SW480 (cell line): ENCODE results near the gene TXK.

ENCODE experiments used
- DNase-seq: peaks from one replicate; pipeline ENCODE4 v3.0.0-alpha.2; 2016; ENCODE audit warnings: low spot score

Gene TXK

DNA sequence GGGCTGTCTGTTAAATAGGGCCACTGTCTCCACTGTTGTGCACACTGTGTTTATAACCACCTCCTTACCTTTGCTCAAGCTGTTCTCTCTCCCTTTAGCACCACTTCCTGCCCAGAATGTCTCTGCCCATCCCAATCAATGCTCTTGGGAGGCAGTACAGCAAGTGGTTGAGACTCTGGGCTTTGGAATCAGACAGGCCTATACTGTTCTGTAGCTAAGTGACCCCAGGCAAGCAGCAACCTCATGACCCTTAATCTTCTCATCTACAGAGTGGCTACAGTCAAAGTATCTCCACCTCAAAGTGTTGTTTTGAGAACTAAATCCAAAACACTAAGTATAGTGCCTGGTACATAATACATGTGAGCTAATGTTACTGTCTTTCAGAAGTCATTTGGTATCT is 3.8 kb upstream of the TXK start:
- no peak for DNase-seq

DNA sequence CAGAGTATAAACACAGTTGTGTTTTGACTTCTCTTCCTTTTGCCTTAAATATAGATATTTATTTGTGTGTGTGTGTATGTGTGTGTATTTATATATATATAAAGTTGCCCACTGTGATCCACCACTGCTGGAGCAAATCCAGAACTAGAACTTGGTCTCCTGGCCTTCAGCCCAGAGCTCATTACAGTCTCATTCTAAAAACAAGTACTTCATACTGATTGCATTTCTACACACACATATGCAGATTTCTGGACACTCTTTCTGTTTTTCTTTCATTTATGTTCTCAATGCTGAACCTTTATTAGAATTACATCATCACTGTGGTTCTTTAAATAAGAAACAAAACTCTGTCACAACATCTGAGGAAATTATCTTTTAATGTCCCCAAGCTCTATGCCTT is 381 bp downstream of the TXK start:
- no peak for DNase-seq

DNA sequence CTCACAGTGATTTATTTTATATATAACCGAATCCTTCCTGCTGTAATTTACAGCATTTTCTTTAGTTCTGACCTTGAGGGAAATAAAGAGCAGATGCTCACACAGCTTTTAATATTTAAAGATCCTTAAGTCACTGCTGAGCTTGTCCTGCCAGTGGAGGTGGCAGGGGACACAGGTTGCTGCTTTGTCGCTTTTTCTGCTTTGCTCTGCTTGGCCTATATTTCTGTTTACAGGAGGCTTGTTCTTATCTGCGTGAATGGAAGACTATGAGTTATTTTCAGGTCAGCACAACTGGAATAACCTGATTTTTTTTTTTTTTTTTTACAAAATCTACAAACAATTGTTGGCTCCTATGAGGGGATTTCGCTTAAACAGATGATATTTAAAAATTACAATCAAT is 2.3 kb downstream of the TXK start:
- DNase-seq, result no peak

DNA sequence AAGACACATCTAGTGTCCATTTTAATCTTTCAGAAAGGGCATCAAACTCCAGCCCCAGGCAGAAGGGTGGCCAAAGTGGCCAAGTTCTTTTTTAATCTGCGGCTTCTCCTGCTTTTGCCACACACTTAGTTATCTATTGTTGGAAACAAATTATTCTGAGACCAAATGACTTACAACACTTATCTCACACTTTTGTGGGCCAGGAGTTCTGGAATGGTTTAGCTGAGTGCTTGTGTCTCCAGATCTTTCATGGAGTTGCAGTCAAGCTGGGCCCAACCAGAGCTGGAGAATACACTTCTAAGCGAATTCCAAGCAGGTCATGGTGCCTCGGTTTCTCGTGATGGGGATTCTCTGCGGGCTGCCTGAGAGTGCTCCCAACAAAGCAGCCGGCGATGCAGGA is 4.0 kb downstream of the TXK start:
- no peak for DNase-seq

DNA sequence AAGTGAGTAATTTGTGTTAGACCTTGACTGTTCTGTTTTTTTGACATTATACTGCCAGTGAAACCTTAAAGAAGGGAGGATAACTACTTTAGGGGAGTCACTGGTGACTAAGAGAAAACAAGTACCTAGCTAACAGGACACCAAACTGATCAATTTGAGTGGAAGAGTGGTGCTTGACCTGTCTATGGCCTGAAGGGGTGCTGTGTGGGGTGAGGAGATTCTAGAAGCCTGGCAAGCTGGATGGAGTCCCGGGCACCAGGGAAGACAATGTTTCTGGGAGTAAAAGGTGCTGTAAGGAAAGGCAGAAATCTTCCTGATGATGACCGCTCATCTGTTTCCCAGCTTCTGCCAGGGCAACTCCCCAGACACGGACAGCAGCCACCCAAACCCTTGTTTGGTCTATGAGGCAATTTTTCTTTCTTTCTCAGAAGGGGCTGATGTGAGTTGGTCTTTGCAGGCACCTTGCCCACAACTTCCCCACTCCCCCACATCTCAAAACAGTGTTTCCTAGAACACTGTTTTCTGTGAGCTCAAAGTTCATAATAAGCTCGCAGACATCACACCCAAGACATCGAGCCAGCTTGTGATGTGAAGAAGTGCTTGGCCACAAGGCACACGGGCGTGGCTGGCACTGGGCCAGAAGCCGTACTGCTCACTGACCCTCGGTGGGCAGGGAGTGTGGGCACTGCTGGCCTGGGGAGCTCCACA is 4.6 kb downstream of the TXK start:
- DNase-seq, result no peak

DNA sequence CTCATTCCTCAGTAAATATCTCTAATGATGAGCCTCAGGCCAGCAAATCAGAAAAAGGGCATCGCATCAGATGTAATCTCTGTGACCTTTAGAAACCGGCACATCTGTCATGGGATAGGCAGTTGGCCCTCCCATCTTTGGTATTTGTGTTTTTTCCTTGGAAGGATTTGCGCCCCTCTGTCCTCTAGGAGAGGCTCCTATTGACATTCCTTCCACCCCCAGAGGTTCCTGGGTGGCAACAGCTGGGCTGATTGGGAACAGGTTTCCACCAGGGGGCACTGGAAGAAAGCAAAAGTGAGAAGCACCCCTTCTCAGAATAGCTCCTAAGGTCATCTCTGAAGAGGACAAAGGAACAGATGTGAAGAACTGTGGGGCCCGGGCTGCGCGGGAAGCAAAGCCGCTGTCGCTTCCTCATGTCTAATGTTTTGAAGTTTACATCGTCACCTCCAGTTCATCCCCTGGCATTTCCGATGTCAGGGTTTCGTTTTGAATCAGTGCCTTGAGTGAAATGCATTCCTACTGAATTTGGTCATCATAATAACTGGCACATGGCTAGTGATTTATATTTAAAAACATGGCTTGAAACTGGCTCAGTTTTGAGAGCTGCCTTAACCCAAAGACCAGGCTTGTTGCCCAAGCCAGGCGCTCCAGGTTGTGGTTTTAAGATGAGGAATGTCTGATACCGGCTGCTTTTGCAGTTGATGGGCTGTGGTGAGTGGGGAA is 6.2 kb downstream of the TXK start:
- peak; percentile 83 for DNase-seq

DNA sequence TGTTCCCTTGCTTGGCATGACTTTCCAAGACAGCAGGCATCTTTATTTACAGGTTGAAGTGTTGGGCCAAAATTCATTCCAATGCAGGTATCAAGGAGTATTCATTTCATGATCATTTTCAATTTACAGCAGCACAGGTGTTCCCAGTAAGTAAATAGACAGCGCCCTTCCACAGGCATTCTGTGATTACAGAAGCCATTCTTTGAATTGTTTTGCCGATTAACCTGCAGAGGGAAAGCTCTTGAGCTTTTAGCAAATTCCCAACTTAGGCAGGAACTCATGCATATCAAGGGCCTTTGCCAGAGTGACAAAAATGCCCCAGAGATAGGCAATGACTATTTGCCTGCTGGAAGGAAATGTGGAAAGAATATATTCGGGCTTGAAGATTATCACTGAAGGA is 6.8 kb downstream of the TXK start:
- no peak for DNase-seq

DNA sequence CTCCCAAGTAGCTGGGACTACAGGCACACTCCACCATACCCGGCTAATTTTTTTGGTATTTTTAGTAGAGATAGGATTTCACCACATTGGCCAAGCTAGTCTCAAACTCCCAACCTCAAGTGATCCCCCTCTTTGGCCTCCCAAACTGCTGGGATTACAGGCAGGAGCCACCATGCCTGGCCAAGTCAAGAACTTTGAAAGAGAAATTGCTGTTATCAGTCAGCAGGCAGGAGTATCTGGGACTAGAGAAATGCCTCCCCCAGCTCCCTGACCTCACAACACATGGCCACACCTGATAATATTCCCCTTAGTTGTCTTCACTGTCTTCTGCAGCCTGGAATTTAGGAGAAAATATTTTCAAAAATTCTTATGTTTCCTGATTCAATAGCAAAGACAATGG is 7.4 kb downstream of the TXK start:
- DNase-seq, result no peak

DNA sequence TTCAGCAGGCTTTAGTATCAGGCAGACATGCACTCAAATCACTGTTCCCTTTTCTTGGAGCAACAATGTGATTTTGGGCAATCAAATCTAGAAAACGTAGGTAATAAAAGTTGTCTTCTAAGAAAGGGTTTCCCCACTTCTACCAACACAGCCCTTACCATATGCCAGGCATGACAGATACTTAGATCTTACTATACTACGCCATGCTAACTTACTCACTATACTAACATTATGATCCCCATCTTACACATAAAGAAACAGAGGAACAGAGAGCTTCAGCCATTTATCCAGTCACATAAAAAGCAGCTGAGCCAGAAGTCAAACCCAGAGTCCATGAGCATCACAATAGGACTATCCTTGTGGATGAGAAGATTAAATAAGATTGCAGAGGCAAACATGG is 9.2 kb downstream of the TXK start:
- DNase-seq, result no peak

DNA sequence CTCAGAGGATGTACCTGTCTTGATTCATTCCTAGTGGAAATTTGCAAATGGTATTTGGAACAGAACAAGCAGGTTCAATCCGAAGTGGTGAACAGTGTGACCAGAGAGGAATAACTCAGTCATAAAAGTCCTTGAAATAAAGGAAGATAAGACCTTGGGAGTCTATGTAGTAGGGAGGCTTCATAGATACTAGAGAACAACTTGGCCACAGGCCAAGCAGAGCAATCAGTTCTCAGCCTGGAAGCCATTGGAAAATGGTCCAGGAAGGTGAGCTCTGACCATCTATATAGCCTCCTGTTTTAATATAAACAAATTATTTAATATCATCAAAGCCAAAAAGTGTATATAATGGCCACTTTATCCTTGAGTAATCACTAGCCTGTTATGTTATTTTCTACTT is 11.3 kb downstream of the TXK start:
- DNase-seq, result no peak

DNA sequence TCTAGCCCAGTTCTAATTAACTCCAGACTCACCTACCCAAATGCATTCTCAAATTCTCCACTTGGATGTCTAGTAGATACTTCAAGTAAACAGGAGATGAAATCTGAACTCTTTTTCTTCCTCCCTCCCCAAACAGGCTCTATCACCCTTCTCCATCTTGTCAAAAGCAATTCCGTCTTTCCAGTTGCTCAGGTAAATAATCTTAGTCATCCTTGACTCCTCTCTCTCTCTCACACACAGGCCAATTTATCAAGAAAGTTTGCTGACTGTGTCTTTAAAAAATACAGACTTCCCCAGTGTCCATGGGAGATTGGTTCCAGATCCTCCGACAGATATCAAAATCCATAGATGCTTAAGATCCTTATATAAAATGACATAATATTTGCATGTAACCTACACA is 12.9 kb downstream of the TXK start:
- DNase-seq, result no peak

DNA sequence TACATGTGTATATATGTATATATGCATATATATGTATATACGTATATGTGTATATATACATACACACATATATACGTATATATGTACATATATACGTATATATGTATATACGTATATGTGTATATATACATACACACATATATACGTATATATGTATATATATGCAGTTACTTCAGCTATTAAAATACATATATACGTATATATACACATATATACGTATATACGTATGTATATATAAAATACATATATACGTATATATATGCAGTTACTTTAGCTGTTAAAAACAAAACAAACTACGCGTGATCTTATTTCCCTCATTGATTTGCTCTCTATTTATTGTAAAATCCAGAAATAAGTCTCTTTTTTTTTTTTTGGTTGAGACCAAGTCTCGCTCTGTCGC is 13.9 kb downstream of the TXK start:
- DNase-seq, result no peak

DNA sequence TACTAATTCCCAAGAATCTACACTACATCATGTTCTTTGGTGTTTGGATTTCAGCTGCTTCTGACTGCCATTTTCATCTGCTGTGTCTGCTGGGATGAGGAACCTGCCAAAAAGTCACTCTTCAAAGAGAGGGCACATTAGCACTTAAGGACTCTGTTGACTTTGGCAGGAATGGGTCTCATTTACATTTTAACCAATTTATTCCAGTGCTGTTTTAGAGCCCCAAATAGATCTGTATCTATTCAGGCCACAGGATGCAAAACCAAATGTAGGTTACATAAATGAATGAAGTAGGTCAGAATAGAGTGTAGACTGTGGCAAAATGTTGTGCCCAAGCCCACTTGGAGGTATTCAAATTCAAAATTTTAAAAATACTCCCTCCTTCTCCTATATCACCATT is 14.4 kb downstream of the TXK start:
- DNase-seq, result no peak

DNA sequence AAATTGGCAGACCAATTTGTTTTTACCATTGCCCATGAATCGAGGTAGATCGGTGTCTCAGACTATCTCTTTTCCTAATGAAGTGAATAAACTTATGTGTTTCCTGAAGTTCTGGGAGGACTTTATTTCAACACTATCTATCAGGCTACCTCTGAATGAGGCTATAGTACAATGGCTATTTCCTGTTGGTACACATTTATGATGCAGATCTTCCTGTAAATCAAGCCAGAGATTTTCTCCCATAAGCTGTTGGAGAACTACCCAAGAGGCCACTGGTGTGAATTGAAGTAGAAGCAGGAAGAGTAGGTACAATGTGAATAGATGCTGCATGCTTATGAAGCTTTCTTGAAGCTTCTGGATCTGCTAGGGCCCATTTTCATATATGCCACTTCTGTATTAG is 16.0 kb downstream of the TXK start:
- DNase-seq, result no peak

DNA sequence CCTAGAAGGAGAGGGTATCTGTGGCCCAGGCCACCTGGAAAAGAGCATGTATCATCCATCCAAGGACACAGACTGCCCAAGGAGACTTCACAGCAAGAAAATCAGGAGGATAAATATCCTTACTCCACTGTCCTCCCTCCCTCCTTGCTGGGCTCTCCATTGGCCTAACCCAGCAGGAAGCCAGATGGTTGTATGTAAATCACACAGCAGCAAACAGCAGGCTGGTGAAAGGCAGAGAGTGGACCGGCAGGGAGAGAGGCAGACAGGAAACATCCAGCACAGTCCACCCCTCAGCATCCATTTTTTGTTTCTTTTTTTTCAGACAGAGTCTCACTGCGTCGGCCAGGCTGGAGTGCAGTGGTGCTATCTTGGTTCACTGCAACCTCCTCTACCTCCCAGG is 17.5 kb downstream of the TXK start:
- no peak for DNase-seq

DNA sequence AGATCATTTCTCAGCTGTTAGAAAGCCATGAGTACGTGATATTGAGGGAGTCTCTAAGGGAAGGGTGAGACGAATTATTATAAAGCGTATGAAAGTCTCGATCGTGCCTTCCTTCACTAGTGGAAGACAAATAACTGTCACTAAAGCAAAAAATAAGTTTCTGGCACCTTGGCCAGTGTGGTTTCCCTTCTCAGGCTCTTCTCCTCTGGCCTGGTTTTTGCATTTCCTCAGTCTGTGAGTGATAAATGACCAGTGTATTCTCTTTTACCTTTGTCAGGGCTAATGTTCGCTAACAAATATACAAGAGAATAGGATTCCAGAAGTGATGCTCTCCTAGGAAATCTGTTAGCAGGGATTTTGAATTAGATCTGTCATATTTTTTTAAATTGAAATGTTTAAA is 19.6 kb downstream of the TXK start:
- no peak for DNase-seq

DNA sequence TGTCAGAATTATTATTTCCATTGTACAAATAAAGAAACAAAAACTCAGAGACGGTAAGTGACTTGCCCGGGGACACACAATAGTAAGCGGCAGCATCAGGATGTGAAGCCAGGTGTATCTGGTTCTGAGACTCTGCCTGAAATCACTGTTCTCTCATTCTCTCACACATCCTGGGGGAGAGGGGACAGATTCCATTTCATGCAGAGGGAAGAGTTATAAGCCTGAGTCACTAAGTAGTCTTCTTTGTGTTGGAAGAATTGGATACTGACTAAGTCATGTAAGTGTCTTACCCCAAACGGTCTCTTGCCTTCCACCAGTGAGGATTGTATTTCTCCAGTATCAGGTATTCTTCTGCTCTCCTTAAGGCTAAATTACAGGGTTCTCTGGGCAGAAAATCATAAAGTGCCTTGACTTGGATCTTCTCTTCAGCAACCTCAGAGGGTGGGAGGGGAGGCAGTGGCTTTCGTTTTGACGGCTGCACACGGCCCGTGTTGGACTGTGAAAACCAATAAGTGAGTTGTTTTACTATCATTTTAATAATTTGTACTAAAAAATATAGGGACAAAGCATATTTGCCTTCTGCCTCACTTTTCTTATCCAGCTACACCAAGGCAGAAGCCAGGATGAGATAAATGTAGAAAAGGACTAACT is 21.9 kb downstream of the TXK start:
- no peak for DNase-seq

DNA sequence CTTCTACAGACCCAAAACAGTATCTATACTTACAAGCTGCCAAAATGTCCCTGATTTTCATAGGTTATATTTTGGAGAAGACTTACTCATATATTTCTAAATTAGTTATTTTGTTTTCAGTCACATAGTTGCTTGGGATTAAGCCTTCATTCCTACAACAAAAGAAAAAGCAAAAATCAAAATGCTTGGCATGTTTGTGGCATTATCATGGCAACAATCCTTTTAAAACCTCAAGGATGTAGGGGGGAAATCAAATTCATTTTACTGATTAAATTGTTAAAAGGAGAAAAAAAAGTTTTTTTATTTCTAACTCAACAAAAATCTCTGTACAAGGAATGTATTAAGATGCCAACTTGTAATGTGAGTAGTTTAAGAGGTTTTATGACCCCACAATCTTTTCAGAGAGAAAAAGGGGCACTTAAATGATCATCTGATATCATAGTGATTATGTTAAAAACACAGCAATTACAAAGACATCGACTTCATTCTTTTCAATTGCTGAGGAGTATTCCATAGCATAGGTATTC is 23.5 kb downstream of the TXK start:
- no peak for DNase-seq

DNA sequence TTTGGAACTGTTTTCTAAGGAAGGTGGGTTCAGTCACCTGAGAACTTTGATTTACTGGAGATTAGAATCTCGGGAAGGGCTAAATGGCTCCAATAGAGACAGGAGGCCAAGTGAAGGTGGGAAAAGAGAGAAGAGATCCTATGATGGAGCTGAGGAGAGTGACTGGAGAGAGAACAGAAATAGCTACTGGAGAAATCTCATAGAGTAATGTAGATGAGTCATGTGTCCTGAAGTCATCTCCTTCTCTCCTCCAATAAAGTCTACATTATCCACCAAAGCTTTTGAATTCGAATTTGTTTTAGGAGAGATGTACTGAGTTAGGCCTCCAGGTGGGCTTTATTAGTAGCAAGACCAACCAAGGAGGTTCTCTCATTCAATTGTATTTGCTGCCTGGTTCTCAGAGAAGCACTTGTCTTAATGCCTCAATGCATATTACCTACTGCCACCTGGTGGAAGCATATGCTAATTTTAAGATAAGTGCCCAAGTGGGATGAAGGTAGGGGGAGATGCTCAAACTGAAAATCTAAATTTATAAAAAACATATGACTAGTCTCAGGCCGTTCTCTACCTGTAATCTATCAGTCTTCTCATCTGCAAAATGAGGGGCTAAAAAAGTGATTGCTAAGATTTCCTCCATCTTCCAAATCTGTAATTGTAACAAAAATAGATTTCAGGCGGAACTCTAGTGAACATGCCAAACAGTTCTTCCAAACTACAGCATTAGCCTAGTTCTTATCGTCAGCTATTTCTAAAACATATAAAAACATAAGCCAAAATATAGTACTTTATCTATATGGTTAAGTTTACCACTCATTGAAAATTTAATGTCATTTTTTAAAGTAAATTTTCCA is 24.4 kb downstream of the TXK start:
- peak; percentile 42 for DNase-seq

DNA sequence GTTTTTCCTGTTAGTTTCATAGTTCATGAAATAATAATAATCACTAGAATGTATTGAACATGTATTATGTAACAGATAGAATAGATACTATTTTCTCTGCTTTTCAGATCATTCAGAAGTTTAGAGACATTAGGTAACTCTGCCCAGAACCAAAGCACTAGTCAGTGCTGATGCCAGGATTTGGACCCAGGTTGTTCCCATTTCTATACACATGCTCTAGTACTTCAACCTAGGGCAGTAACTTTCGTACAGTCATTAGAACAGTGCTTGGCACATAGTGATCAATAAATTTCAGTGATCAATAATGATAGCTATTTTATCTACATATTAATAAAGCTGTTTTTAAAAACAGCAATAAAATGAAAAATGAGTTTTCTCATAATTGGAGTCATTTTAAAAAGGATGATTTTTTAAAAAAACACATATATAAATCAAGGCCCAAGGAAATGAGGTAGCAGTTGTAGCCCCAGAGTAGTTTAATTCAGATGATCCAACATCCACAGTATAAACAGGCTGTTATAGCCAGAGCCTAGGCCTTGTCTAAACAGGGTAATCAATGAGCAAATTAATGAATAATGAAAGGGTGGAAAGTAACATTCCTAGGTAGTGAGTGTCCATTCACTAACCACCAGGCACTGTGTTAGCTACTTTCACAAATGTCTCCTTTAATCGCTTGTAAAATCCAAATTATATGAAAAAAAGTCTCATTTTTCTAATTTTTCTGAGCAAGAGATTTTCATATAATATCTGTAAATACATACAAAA is 25.6 kb downstream of the TXK start:
- DNase-seq, result no peak

DNA sequence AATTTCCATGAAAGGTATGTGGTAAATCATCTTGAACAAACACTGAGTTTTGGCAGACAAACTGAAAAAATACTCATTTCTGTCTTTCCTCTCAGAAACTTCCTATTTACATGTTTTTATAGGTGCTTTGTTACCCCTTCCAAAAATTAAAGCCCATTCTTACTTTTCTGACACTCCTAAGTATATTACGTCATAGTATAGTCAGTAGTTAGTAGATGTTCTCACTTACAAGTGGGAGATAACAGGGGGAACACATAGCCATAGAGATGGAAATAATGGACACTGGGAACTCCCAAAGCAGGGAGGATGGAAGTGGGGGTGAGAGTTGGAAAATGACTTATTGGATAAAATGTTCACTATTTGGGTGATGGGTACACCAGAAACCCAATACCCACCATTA is 28.8 kb downstream of the TXK start:
- DNase-seq, result no peak
